ENCODE results near the gene A3GALT2.

GRCh38 chr1:33349081-33349759, 28.3 kb upstream of the A3GALT2 start:
- TF ChIP-seq CTCF (conservative IDR thresholded peaks at IDR 0.05; ENCODE audit: low read length) (no peak), EZH2phosphoT487 (IDR thresholded peaks at IDR 0.05; ENCODE audit: borderline replicate concordance) (no peak)
